ENCODE results near the gene CCL16. TPM values are rescaled to one million over a fixed set of nuclear protein-coding genes. Genes with fewer than 3 reads are reported as not detected.

The CCL16 gene
- polyA plus RNA-seq, 1 donor (not counting 4 experiments of a cell fraction or from before 2014, with no cell fraction given) = not detected

- Histone ChIP-seq H2AFZ (ENCODE audit: control insufficient read depth, low read length) (no peak overlapping the region), H3K4me1 (ENCODE audit: control insufficient read depth, extremely low read depth, insufficient read depth, low read length) (no peaks in the 10 kb centered on the region), H3K9ac (ENCODE audit: control insufficient read depth, extremely low read depth, insufficient read depth, low read length) (no peak overlapping the region), H3K27ac (ENCODE audit: control insufficient read depth, insufficient read depth, low read length) (no peak overlapping the region), H3K9me1 (ENCODE audit: control insufficient read depth, extremely low read depth, insufficient read depth, low read length) (no peaks in the 10 kb centered on the region), H3K79me2 (ENCODE audit: control insufficient read depth, insufficient read depth, low read length) (no peaks in the 10 kb centered on the region), H4K20me1 (ENCODE audit: control insufficient read depth, extremely low read depth, insufficient read depth, low read length) (no peaks in the 10 kb centered on the region), H3K4me2 (ENCODE audit: control insufficient read depth, extremely low read depth, insufficient read depth, low read depth, low read length) (no peak overlapping the region), H3K27me3 (ENCODE audit: control insufficient read depth, extremely low read depth, insufficient read depth, low read length) (peaks cover 4% of the 10 kb centered on the region), H3K4me3 (ENCODE audit: control insufficient read depth in 2 of 3, extremely low read depth in 1 of 3, insufficient read depth in 2 of 3, low read depth in 1 of 3, low read length in 3 of 3) (no peak overlapping the region), H3K9me3 (ENCODE audit: control insufficient read depth, low read depth, low read length) (no peaks in the 10 kb centered on the region), H3K36me3 (ENCODE audit: control insufficient read depth in 2 of 2, extremely low read depth in 1 of 2, insufficient read depth in 2 of 2, low read length in 2 of 2) (no peaks in the 10 kb centered on the region)
- no peak for FAIRE-seq
- DNase-seq (ENCODE audit: low read depth, low spot score) = no peak
- TF ChIP-seq CTCF (optimal IDR thresholded peaks at IDR 0.05 in 1 of 3, IDR thresholded peaks at IDR 0.05 in 1 of 3, conservative IDR thresholded peaks at IDR 0.05 in 1 of 3; ENCODE audit: extremely low read depth in 1 of 3, insufficient read depth in 2 of 3, low read length in 3 of 3) (no peak), EZH2 (IDR thresholded peaks at IDR 0.05; ENCODE audit: low read length) (no peak)
- dilution Hi-C loops (cut with MboI; ENCODE audit: extremely low pct_ligation_motif_present, low sequenced_read_pairs) = no loop called here
These were observed 37.1 kb downstream of the CCL16 start for GRCh38 chr17:35944151-35944550.

GRCh38 chr17:35943537-35943936, 37.8 kb downstream of the CCL16 start, which contains the start of gene LYZL6:
TSS of gene LYZL6 (minus strand) at chr17:35943713. CDS start at chr17:35939356, 4,357 bp downstream.
- no peak for TF ChIP-seq CTCF (optimal IDR thresholded peaks at IDR 0.05 in 1 of 3, IDR thresholded peaks at IDR 0.05 in 1 of 3, conservative IDR thresholded peaks at IDR 0.05 in 1 of 3; ENCODE audit: extremely low read depth in 1 of 3, insufficient read depth in 2 of 3, low read length in 3 of 3)
- TF ChIP-seq EZH2 (IDR thresholded peaks at IDR 0.05; ENCODE audit: low read length) = no peak
- no peaks in the 10 kb centered on the region for H3K9me3 ChIP-seq (ENCODE audit: control insufficient read depth, low read depth, low read length)
- no peak within 1 kb of the TSS for H3K4me2 ChIP-seq (ENCODE audit: control insufficient read depth, extremely low read depth, insufficient read depth, low read depth, low read length)
- FAIRE-seq (no peak), DNase-seq (ENCODE audit: low read depth, low spot score) (no peak)
- no peaks in the 10 kb centered on the region for H4K20me1 ChIP-seq (ENCODE audit: control insufficient read depth, extremely low read depth, insufficient read depth, low read length)
- no peaks in the 10 kb centered on the region for H3K36me3 ChIP-seq (ENCODE audit: control insufficient read depth in 2 of 2, extremely low read depth in 1 of 2, insufficient read depth in 2 of 2, low read length in 2 of 2)
- no peak within 1 kb of the TSS for H3K9ac ChIP-seq (ENCODE audit: control insufficient read depth, extremely low read depth, insufficient read depth, low read length)
- H3K27ac ChIP-seq (ENCODE audit: control insufficient read depth, insufficient read depth, low read length) = no peak within 1 kb of the TSS
- H3K4me1 ChIP-seq (ENCODE audit: control insufficient read depth, extremely low read depth, insufficient read depth, low read length) = no peaks in the 10 kb centered on the region
- dilution Hi-C loops (cut with MboI; ENCODE audit: extremely low pct_ligation_motif_present, low sequenced_read_pairs) = no loop called here
- no peak within 1 kb of the TSS for H2AFZ ChIP-seq (ENCODE audit: control insufficient read depth, low read length)
- H3K4me3 ChIP-seq (ENCODE audit: control insufficient read depth in 2 of 3, extremely low read depth in 1 of 3, insufficient read depth in 2 of 3, low read depth in 1 of 3, low read length in 3 of 3) = no peak within 1 kb of the TSS
- H3K27me3 ChIP-seq (ENCODE audit: control insufficient read depth, extremely low read depth, insufficient read depth, low read length) = peaks cover 4% of the 10 kb centered on the region
- H3K9me1 ChIP-seq (ENCODE audit: control insufficient read depth, extremely low read depth, insufficient read depth, low read length) = no peaks in the 10 kb centered on the region
- H3K79me2 ChIP-seq (ENCODE audit: control insufficient read depth, insufficient read depth, low read length) = no peaks in the 10 kb centered on the region

Measured in keratinocyte (primary cell).